Hypothalamus (tissue), 51 donors: Measurements from ENCODE around the gene FIGN.

ENCODE experiments used
- DNase-seq, 51 donors: peaks; one replicate each; lab custom pipeline; 2025; lab: John Stamatoyannopoulos, UW

Gene FIGN

GRCh38 chr2:163626208-163626607, 109.6 kb downstream of the FIGN start:
- DNase-seq = no peak

- no peak for DNase-seq
These were observed 110.2 kb downstream of the FIGN start for GRCh38 chr2:163625632-163626031.

- DNase-seq = no peak
These were observed 114.3 kb downstream of the FIGN start for GRCh38 chr2:163621445-163622004.

DNA sequence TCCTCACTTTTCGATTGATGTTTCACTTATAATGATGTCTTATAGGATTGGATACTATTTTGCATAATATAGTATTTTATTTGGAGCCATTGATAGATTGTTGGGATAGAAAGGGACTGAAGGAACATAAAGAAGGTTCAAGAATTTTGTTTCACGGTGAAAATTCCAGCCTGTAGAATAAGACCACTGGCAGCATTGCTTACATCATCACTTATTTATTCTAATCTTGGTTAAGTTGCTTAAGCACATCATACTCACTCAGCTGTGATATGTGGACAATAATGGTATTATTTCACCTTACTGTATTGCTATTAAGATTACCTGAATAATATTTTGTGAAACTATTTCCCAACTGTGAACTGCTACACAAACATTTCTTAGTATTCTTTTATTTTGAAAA, 118.3 kb downstream of the FIGN start:
- DNase-seq = no peak

DNA sequence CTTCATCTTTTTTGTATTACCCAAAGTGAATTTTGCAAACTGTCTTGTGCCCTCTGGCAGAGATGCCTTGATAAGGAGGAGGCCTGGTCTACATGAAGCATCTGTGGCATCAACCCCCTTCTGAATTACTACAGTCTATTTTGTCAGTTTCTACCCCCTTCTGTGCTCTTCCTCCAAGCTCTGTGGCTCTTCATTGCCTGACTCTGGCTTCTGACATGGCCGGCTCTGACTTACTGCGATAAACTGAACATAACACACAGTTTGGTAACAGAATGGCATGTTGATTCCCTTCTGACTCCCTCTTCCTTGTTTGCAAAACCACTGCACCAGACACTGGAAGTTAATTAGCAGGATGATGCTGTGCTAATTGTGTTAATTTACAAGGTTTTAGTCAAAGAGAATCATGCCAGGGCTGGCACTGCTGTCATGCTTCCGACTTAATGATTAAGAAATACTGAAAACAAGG, 122.5 kb downstream of the FIGN start:
- DNase-seq = peak in 6 of 51 donors; percentile 5 to 57 (median 14)

DNA sequence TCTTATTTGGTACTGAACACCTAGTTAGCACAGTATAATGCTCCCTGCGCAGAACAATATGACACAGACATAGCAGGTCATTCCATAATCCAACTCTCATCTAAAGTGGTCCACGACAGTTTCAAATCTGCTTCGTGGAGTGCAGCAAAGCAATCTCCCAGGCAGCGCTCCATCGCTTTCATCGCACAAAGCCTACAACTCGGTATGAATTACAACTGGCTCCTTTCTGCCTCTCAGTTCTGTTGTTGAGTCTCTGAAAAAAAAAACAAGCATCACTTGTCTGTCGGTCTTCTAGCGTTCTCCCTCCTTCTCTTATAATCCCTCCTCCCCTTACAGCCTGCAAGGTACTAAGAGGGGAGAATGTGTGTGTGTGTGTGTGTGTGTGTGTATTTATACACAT, 123.5 kb downstream of the FIGN start:
- DNase-seq = peak in 9 of 51 donors; percentile 3 to 40 (median 13)

DNA sequence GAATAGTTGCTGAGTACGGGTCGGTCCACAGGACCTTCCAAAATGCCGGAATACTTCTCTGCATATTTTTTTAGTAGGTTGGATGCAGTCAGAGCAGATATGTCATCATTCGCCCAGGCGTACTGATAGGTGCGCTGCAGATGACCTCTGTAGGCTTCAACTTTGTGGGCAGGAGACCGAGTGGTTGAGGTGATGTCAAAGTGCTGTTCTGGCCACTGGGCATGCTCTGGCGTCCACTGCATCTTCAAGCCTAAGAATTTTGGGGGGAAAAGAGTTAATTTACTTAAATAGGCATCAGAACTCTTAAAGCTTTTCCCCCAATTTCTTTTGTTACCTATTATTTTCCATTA, 124.3 kb downstream of the FIGN start:
- DNase-seq = peak in 1 of 51 donors; percentile 2

GRCh38 chr2:163610817-163611556, 124.8 kb downstream of the FIGN start:
- DNase-seq = peak in 24 of 51 donors; percentile 2 to 58 (median 26)

DNA sequence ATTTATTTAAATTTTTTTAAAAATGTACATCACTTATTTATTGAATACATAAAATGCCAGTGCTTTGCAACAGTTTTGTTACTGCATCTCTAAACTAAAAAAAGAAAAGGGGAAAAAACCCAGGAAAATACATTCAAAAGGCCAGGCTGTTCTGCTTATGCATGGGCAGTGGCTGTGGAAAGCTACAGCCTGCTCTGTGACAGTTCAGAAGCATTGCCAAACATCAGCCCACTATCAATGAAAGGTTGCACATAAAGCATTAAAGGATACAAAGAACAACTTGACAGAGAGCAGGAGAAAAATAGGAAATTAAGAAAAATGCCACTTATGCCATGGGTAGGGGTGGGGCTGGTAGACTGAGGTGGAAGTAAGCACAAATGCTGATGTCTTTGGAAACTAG, 128.2 kb downstream of the FIGN start:
- no peak for DNase-seq

DNA sequence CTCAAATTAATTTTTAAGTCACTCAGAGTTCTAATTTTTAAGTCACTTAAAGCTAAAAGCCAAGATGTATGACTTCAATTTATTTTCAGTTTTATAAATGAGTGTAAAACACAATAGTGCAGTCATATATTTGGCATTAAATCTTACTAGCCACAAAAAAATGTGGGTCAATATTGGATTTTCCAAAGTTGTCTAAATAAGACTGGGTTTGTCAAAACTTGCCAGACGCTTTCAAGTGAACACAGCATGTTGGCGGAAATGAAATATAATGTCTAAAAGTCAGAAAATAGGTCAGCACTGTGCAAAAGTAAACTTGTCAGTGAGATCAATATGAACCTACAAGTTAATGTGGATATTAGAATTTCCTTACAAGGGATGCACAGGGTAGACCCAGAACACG, 128.9 kb downstream of the FIGN start:
- DNase-seq = no peak

DNA sequence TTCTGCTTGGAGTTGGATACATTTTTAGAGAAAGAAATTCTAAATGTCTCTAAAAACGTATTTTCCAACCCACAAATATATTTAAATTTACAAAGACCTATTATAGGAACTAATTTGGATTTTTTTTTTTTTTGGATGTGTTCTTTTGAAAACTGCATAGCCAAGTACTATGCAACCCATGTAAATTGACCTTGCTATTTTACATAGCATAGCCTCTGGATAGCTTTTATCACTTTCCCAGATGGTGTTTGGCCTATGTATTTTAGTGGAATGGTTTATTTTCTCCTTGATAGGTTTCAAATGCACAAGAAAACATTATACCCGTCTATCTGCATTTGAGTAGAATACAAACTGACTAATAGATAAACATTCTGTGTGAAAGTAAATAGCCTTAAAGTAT, 130.0 kb downstream of the FIGN start:
- DNase-seq = no peak

GRCh38 chr2:163604941-163605555, 130.8 kb downstream of the FIGN start:
- DNase-seq = no peak

DNA sequence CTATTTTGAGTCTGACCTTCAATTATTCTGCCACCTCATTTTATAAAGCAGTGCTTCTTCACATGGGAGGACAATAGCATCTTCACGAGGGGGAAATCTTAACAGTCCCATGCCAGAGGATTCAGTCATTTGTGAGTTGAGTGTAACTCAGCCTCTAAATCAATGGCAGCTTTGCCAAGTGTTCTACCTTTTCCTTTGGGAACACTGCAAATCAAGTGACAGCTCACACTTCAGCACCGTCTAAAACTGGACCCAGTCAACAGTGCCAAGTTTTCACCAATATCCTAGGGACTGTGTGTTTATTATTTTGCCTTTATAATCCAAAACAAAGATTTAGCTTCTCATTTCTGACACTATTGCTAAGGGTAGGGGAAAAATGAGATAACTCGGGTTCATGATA, 133.6 kb downstream of the FIGN start:
- DNase-seq = no peak

- no peak for DNase-seq
These were observed 134.4 kb downstream of the FIGN start for GRCh38 chr2:163601377-163601776.

GRCh38 chr2:163600801-163601200, 135.0 kb downstream of the FIGN start:
- no peak for DNase-seq

DNA sequence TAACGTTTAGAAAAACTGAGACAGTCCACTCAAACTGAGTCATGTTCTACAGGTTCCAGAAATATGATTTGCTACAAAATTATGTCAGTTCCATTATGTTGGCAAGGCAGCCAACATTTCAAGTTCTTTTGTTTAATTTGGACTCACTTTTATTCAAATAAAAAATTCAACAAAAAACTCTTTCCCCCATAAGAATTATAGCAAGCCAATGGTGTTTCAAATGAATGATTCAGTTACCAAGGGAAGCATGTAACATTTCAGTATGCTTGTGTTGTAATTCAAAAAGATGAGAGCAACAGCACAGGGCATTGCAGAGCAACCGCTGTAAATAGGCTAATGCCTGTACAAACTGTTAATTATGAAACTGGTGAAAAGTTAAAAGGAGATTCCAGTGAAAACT, 140.8 kb downstream of the FIGN start:
- no peak for DNase-seq

DNA sequence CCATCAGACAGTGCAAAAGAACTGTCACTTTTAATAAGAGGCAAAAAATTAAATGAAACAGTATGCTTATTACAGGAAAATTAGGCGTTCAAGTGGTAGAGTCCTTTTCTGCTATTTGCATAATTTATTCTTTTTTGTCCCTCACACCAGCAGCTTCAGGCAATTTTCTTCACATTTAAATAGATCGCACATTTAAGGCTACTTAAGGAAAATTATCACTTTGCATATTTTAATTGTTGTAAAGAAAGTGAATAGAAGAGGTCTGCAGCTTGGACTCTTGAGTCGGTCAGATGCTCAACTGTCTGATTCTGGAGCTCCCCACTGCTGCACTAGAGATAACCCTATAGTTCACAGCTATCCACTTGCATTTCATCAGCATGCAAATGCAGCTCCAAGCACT, 141.3 kb downstream of the FIGN start:
- DNase-seq = no peak

DNA sequence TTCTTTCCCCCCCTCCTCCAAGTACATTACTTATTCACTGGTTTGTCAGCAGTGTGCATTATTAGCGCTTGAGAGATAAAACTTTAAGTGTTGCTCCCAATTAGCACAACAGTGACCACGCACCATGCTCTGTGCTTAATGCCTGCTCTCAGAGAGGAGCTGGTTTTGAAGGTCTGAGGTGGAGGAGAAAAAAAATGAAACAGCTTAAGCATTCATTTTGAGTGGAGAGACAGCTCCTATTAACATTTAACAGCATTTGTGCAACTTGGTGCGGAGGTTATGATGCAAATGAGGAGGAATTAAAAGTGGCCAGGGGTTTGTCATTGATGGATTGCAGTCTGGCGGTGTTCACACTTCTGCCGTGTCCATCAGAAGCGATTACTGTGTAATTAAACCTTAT, 141.8 kb downstream of the FIGN start:
- DNase-seq = no peak

DNA sequence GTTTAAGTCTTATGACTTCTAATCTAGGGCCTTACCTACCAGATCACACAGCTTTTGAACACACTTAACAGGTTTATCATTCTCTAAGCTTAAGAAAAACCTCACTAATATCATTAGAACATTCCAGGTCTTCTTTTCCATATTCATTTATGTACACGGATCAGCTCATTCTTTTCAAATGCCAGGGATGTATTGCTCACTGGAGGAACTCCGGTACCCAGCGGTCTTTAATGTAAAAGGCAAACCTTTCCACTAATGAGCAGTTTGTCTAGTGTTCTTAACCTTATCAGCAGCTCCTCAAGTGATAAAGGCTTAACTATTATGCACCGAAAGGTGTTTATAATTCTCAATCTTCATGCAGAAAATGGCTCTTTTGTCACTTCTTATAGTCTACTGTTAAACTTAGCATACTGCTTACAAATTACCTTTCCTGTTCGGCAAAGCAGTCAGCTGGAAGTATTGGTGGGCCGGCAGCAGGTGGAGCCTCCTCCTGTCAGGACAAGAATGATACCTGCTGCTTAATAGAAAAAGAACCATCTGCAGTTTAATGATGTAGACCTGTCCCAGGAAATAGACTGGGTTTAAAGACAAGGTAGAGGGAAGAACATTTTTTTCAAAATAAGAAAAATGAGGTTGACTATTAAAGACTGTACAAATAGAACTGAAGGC, 142.7 kb downstream of the FIGN start:
- no peak for DNase-seq

DNA sequence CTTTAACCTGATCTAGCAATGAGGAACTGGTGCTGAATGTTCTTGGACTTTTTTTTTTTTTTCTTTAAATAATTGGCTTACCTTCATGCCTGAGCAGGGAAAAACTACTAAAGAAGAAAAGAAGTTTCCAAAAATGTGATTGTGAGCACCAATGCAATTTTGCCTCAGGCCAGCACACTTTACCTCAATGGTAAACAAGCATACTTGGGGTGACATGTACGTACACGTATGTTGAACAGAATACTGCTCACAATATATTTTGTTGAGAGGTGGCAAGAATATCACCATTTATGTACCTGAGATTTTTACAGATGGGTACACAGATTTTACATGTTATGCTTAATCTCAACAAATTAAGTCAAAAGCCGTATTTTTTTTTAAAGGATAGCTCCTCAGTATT, 144.3 kb downstream of the FIGN start:
- DNase-seq = no peak

- DNase-seq = no peak
These were observed 155.1 kb downstream of the FIGN start for GRCh38 chr2:163580757-163581156.

DNA sequence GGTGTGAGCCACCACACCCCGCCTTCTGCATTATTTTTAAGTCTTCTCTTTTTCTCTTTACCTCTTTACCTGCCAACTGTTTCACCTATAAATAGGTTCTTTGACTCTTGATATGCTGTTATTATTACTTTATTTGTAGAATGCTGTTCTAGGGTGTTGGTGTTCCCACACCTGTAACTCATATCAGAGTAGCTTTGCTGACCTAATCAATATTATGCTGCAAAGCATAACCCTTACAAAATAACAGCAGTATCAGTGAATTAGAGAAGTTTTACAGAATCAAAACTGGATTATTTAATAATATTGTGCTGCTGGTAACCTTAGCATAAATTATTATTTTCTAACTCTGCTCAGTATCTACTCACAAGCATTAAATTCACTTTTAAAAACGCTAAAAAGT, 161.5 kb downstream of the FIGN start:
- DNase-seq = no peak
